ENCODE results near the gene ZNF512B. TPM values are rescaled to one million over a fixed set of nuclear protein-coding genes. Genes with fewer than 3 reads are reported as not detected.

Gene ZNF512B
- total RNA-seq, 2 experiments from 2014 or later: 7.2 to 14.3 TPM

DNA sequence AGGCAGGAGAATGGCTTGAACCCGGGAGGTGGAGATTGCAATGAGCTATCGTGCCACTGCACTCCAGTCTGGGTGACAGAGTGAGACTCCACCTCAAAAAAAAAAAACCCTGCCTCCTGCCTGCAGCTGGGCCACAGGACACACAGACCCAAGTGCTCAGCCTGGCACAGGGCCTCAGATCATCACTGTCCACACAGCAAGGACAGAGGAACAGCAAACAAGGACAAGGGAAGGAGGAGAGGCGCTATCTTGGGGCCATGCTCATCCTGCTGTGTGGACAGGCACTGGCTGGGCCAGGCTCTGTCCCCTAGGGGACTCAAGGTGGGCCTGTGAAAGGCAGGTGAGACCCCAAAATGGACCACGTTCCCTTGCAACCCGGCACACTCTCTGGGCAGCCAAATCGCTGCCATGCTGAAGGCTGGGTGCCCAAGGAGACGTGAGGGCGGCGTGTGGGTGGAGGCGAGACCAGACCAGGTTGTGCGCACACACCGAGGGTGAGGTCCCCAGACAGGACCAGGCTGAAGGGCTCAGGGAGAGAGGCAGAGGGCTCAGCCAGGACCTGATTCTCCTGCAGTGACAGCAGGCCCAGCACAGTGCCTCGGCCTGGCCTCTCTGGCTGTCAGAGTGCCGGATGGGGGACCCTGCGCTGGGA, 22.6 kb downstream of the ZNF512B start:
- POLR2A ChIA-PET: no interaction called here
- intact Hi-C loops (cut with micrococcal nuclease; ENCODE audit: unreplicated experiment): no loop called here
- CTCF ChIA-PET (ENCODE audit: unreplicated experiment): no interaction called here
- no peak for TF ChIP-seq EZH2phosphoT487 (IDR thresholded peaks at IDR 0.05; ENCODE audit: borderline replicate concordance, low read depth, low read length)
- TF ChIP-seq, protein P1, sequence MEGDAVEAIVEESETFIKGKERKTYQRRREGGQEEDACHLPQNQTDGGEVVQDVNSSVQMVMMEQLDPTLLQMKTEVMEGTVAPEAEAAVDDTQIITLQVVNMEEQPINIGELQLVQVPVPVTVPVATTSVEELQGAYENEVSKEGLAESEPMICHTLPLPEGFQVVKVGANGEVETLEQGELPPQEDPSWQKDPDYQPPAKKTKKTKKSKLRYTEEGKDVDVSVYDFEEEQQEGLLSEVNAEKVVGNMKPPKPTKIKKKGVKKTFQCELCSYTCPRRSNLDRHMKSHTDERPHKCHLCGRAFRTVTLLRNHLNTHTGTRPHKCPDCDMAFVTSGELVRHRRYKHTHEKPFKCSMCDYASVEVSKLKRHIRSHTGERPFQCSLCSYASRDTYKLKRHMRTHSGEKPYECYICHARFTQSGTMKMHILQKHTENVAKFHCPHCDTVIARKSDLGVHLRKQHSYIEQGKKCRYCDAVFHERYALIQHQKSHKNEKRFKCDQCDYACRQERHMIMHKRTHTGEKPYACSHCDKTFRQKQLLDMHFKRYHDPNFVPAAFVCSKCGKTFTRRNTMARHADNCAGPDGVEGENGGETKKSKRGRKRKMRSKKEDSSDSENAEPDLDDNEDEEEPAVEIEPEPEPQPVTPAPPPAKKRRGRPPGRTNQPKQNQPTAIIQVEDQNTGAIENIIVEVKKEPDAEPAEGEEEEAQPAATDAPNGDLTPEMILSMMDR (conservative IDR thresholded peaks at IDR 0.05; ENCODE audit: low read length): no peak
- Histone ChIP-seq H3K4me3 (ENCODE audit: low read depth, low read length, poor library complexity, severe bottlenecking) (no peak overlapping the region), H3K4me1 (ENCODE audit: insufficient read depth, low read length, poor library complexity, severe bottlenecking) (peaks cover 27% of the 10 kb centered on the region), H2AFZ (ENCODE audit: low read length) (no peak overlapping the region), H3K36me3 (ENCODE audit: insufficient read depth, low read length) (peaks cover 37% of the 10 kb centered on the region; the same call in 1 of the 2 replicates), H3K79me2 (ENCODE audit: insufficient read depth, low read depth, low read length) (peaks cover 13% of the 10 kb centered on the region; the same call in 1 of the 2 replicates), H3K9me2 (ENCODE audit: insufficient read depth, low read length) (no peaks in the 10 kb centered on the region), H3K27ac (ENCODE audit: low read depth, low read length, poor library complexity, severe bottlenecking) (no peak overlapping the region), H3K9me3 (ENCODE audit: low read length) (no peaks in the 10 kb centered on the region), H3K4me2 (ENCODE audit: low read length) (no peak overlapping the region), H4K20me1 (ENCODE audit: insufficient read depth, low read length) (no peaks in the 10 kb centered on the region)
- no TSS peak for BruUV-seq (replicated peaks)
- DNase-seq (ENCODE audit: low spot score): no peak

DNA sequence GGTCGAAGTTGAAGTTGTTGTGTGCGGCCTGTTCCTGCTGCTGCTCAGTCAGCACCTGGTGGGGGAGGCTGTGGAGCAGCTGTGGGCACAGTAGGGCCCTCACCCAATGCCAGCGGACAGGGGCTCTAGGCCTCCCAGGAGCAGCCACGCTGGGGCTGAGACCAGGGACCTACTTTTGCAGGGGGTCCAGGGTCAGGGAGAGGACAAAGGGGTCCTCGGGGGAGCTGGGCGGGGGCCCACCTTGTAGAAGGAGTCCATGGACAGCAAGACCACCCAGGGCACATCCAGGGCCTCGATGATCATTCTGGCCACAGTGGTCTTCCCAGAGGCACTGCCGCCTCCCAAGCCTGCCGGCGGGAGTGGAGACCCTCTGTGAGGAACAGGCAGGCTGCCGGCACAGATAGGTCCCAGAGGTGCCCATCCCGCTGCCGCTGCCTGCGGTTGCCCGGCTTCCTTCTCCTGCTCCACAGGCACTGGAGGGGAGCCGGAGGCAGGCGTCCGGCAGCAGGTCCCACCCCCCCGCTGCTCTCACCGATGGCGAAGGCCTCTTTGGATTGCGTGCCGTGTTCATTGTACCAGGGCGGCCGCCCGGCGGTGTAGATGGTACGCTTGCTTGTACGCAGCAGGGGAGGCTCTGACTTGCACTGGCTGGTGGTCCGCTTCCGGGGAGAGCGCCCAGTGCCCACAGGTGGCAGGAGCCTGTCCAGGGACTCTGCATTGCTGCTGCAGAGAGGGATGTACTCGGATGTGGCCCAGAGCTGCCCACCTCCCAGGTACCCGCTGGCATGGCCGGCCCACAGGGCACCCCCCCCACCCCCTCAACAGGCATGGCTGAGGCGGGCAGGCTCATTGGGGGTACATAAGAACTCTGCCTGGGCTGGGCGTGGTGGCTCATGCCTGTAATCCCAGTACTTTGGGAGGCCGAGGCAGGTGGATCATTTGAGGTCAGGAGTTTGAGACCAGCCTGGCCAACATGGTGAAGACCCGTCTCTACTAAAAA, 23.5 kb downstream of the ZNF512B start:
- CTCF ChIA-PET (ENCODE audit: unreplicated experiment): no interaction called here
- POLR2A ChIA-PET: no interaction called here
- Histone ChIP-seq H3K36me3 (ENCODE audit: insufficient read depth, low read length) (peaks cover 37% of the 10 kb centered on the region; the same call in 1 of the 2 replicates), H3K4me3 (ENCODE audit: low read depth, low read length, poor library complexity, severe bottlenecking) (no peak overlapping the region), H4K20me1 (ENCODE audit: insufficient read depth, low read length) (no peaks in the 10 kb centered on the region), H3K4me2 (ENCODE audit: low read length) (no peak overlapping the region), H3K9me3 (ENCODE audit: low read length) (no peaks in the 10 kb centered on the region), H3K79me2 (ENCODE audit: insufficient read depth, low read depth, low read length) (peaks cover 13% of the 10 kb centered on the region; the same call in 1 of the 2 replicates), H3K27ac (ENCODE audit: low read depth, low read length, poor library complexity, severe bottlenecking) (no peak overlapping the region), H3K4me1 (ENCODE audit: insufficient read depth, low read length, poor library complexity, severe bottlenecking) (peaks cover 32% of the 10 kb centered on the region), H2AFZ (ENCODE audit: low read length) (no peak overlapping the region), H3K9me2 (ENCODE audit: insufficient read depth, low read length) (no peaks in the 10 kb centered on the region)
- TF ChIP-seq, protein P1 (conservative IDR thresholded peaks at IDR 0.05; ENCODE audit: low read length): no peak
- no peak for TF ChIP-seq EZH2phosphoT487 (IDR thresholded peaks at IDR 0.05; ENCODE audit: borderline replicate concordance, low read depth, low read length)
- BruUV-seq (replicated peaks): no TSS peak
- intact Hi-C loops (cut with micrococcal nuclease; ENCODE audit: unreplicated experiment): no loop called here
- no peak for DNase-seq (ENCODE audit: low spot score)
